Bronchial epithelial cell (primary cell): ENCODE measurements around the gene C2. TPM values are rescaled to one million over a fixed set of nuclear protein-coding genes. Genes with fewer than 3 reads are reported as not detected.

ENCODE experiments used
- DNase-seq: peaks from one replicate; pipeline ENCODE4 v3.0.0-alpha.2; 2010; ENCODE audit warnings: low read depth
- FAIRE-seq: peaks from 2 replicates; lab custom pipeline; 2011; peaks lifted over from hg19 to GRCh38; lab: Jason Lieb, UNC
- H3K27me3 ChIP-seq: 2 replicates; pipeline ENCODE4 v1.5.1; 2011; ENCODE audit warnings: low read length; ENCODE audit not compliant: control insufficient read depth, insufficient read depth
- H3K36me3 ChIP-seq: 2 replicates; pipeline ENCODE4 v1.5.1; 2011; ENCODE audit warnings: low read length; ENCODE audit not compliant: control insufficient read depth, insufficient read depth
- H3K4me3 ChIP-seq: 2 replicates; pipeline ENCODE4 v1.5.1; 2011; ENCODE audit warnings: mild to moderate bottlenecking, low read depth, low read length, control low read depth
- total RNA-seq: library from RNA; depleted of rRNA; stranded (reverse); fragments of >200 nt; gene quantifications from 2 replicates; pipeline ENCODE4 v1.2.1, GENCODE V29; 2014
- TF ChIP-seq, protein P1 (sequence below): IDR thresholded peaks from 2 replicates; pipeline ENCODE4 v1.5.1; 2011; ENCODE audit warnings: mild to moderate bottlenecking, moderate library complexity, low read length, control low read depth, inconsistent platforms; ENCODE audit not compliant: insufficient read depth, severe bottlenecking

C2 gene
- total RNA-seq, 1 donor from 2014 or later = 0.53 TPM

DNA sequence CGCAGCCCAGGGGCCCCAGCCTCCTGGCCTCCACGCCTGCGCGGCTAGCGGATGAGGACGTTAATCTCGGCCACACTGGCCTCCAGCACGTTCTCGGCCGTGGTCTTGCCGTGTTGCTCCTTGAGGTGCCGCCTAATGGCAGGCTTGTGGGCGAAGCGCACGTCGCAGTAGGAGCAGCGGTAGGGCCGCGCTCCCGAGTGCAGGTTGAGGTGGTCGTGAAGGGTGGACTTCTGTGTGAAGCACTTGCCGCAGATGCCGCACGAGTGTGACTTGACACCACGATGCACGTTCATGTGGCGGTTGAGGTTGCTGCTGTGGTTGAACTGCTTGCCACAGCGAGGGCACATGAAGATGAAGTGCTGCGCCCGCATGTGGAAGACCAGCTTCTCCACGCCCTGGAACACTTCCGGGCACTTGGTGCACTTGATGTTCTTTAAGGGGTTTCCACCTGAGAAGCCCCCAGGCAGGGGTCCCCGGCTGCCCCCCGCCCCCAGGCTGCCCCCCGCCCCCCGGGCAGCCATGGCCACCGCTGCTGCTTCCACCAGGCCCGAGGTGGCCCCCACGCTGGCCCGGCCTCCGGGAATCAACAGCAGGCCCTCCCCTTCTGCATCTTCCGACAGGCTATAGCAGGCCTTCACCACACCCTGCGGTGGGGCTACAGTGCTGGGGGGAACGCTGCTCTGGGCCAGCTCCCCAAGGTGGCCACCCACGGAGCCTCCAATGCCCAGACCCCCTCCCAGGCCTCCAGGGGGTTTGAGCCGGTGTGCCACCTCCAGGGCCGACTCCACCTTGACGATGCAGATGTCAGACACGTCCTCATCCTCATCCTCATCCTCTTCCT, 27.4 kb upstream of the C2 start:
- H3K36me3 ChIP-seq = no peaks in the 10 kb centered on the region
- DNase-seq (no peak), FAIRE-seq (no peak)
- no peaks in the 10 kb centered on the region for H3K27me3 ChIP-seq
- TF ChIP-seq, protein P1, sequence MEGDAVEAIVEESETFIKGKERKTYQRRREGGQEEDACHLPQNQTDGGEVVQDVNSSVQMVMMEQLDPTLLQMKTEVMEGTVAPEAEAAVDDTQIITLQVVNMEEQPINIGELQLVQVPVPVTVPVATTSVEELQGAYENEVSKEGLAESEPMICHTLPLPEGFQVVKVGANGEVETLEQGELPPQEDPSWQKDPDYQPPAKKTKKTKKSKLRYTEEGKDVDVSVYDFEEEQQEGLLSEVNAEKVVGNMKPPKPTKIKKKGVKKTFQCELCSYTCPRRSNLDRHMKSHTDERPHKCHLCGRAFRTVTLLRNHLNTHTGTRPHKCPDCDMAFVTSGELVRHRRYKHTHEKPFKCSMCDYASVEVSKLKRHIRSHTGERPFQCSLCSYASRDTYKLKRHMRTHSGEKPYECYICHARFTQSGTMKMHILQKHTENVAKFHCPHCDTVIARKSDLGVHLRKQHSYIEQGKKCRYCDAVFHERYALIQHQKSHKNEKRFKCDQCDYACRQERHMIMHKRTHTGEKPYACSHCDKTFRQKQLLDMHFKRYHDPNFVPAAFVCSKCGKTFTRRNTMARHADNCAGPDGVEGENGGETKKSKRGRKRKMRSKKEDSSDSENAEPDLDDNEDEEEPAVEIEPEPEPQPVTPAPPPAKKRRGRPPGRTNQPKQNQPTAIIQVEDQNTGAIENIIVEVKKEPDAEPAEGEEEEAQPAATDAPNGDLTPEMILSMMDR = no peak
- H3K4me3 ChIP-seq = no peak overlapping the region

DNA sequence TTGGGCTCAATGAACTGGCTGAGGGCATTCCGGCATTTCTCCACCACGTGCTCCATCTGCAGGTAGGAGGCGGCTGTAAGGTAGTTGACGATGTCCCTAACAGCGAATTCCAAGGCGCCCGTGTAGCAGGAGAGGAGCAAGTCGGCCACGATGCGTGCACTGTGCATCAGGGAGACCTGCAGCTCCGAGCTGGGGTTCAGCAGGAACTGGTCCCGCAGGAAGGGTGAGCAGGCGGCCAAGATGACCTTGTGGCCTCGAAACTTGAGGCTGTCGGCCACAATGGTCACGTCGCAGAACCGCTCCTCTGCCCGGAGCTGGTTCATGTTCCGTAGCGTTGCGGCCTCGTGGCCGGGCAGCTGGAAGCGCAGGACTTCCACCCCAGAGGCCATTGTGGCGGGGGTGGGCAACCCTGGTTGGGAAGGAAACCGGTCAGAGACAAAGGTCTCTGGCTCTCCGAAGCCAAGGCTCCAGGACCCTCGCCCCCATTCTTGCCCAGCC, 26.6 kb upstream of the C2 start:
- Histone ChIP-seq H3K4me3 (peak overlapping the region; percentile 48), H3K36me3 (no peaks in the 10 kb centered on the region), H3K27me3 (no peaks in the 10 kb centered on the region)
- TF ChIP-seq, protein P1 = no peak
- DNase-seq (no peak), FAIRE-seq (no peak)

DNA sequence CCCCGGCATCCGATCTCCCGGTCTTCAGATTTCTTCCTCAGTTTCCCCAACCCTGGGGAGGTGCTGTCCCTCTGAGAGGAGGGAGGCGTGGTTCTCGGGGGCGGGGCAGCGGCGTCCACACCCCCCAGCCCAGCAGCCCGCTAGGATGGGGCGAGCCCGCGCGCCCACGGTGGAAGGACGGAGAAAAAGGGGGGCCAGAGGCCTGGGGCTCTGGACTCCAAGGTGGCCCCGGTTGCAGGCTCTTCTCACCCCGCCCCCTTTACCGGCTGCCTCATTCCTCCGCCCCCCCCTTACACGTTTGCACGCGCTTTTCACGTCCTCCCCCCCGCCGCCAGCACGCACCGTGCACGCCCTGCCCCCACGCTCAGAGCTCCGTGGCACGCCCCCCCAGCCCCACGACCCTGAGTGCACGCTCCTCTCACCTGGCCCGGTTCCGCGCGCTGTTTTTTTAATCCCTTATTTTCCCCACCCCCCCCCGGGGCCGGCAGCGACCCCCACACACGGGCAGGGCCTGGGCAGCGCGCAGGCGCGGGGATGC, 26.0 kb upstream of the C2 start:
- peak overlapping the region; percentile 48 for H3K4me3 ChIP-seq
- TF ChIP-seq, protein P1 = no peak
- H3K36me3 ChIP-seq = no peaks in the 10 kb centered on the region
- DNase-seq = no peak
- no peak for FAIRE-seq
- no peaks in the 10 kb centered on the region for H3K27me3 ChIP-seq

DNA sequence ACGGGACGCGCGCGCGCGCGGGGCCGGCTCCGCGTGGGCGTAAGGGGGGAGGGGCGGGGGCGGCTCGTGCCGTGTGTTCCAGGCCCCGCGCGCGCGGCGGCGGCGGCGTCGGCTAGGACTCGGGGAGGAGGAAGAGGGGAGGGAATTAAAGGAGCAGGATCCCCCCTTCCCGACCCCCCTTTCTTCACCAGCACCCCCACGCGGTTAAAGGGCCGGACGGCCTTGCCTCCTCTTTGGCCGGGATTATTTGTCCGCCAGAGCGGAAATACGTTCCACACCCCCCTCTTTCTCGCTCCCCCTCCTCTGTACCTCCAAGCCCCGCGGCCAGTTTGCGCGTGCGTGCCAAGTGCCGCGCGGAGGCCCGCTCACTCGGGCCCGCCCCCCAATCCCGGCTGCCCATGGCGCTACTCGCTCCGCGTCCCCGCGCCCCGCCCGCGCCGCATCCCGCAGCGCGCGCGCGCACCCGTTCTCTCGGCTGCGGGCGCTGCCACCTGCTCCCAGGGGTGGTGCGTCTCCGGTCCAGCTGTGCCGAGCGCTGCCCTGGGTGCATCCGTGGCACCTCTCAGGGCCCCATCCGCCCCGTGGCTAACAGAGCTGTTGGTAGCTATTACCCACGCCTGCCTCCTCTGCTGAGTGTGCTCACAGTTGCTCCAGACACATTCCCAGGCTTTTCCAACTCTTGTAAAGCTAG, 25.4 kb upstream of the C2 start, which contains the start of gene ZBTB12:
Gene ZBTB12, minus strand, starts transcription at position 134 of the 691 bp plus-strand sequence. CDS start 781 bp downstream, outside the sequence.
- peak; percentile 68 for DNase-seq
- TF ChIP-seq, protein P1 = no peak
- H3K36me3 ChIP-seq = no peaks in the 10 kb centered on the region
- H3K27me3 ChIP-seq = no peaks in the 10 kb centered on the region
- FAIRE-seq = no peak
- H3K4me3 ChIP-seq = peak within 1 kb of the TSS; percentile 48

DNA sequence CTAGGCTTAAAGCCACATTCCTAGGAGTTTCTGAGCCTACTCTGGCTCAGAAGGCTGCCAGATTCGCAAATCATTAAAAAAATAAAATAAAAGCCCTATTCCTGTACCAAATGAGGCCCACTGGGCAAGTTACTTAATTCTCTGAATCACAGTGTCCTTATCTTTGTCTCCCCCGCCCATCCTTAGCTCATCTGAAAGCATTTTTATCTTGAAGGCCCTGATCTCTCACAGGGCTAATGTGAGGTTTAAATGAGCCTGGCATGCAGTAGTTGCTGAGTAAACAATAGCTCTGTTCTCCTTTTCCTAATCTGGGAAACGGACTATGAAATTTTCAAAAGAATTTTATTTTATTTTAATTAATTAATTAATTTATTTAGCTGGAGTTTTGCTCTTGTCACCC, 23.6 kb upstream of the C2 start:
- Histone ChIP-seq H3K4me3 (no peak overlapping the region), H3K36me3 (no peaks in the 10 kb centered on the region), H3K27me3 (no peaks in the 10 kb centered on the region)
- TF ChIP-seq, protein P1 = no peak
- FAIRE-seq (no peak), DNase-seq (no peak)
